PC-9 (cell line): ENCODE measurements around the gene CKB. TPM values are rescaled to one million over a fixed set of nuclear protein-coding genes. Genes with fewer than 3 reads are reported as not detected.

Experiments
- BruUV-seq: library from RNA; stranded (reverse); fragments of 400-500 nt; replicated peaks from 2 replicates; lab custom pipeline; 2021; lab: Mats Ljungman, UMichigan
- CTCF ChIA-PET: fragments of 300-600 bp; sonication (Branson Sonifier 250); formaldehyde crosslinking; loops from one replicate; lab custom pipeline; 2022; ENCODE audit warnings: antibody characterized with exemption; lab: Charles Lee
- POLR2A ChIA-PET: fragments of 300-600 bp; sonication (Branson Sonifier 250); formaldehyde crosslinking; loops from one replicate; lab custom pipeline; 2022; ENCODE audit warnings: antibody characterized with exemption; ENCODE audit not compliant: unreplicated experiment; lab: Charles Lee
- DNase-seq, 2 experiments: peaks; one replicate each; pipeline versions ENCODE4 v3.0.0 to v3.0.0-alpha.2; 2015 to 2022; ENCODE audit warnings: mixed read lengths in 1 of 2
- H2AFZ ChIP-seq: fragments of 200-600 bp; sonication (generic); 2 replicates; pipeline ENCODE4 v1.8.1; 2017; ENCODE audit warnings: antibody characterized with exemption
- H3F3A ChIP-seq: fragments of 200-600 bp; sonication (generic); 2 replicates; pipeline ENCODE4 v1.8.1; 2017; ENCODE audit warnings: antibody characterized with exemption, mild to moderate bottlenecking, low read depth; ENCODE audit not compliant: insufficient read depth
- H3K27ac ChIP-seq: fragments of 200-600 bp; sonication (generic); 2 replicates; pipeline ENCODE4 v1.6.1; 2016; ENCODE audit warnings: mixed run types
- H3K27me3 ChIP-seq: fragments of 200-600 bp; sonication (generic); 2 replicates; pipeline ENCODE4 v1.6.1; 2016; ENCODE audit warnings: low read depth, mixed run types; ENCODE audit not compliant: insufficient read depth
- H3K36me3 ChIP-seq: fragments of 200-600 bp; sonication (generic); 2 replicates; pipeline ENCODE4 v1.6.1; 2016; ENCODE audit warnings: low read depth, mixed run types
- H3K4me1 ChIP-seq: fragments of 200-600 bp; sonication (generic); replicated peaks from 2 replicates; pipeline ENCODE4 v1.6.1; 2016; ENCODE audit warnings: mixed run types; ENCODE audit not compliant: insufficient read depth
- H3K4me2 ChIP-seq: fragments of 200-600 bp; sonication (generic); 2 replicates; pipeline ENCODE4 v1.6.1; 2017; ENCODE audit warnings: mixed run types
- H3K4me3 ChIP-seq: fragments of 200-600 bp; sonication (generic); 2 replicates; pipeline ENCODE4 v1.6.1; 2016; ENCODE audit warnings: mixed run types
- H3K79me2 ChIP-seq: fragments of 200-600 bp; sonication (generic); 2 replicates; pipeline ENCODE4 v1.6.1; 2017; ENCODE audit warnings: low read depth, mixed run types
- H3K9me2 ChIP-seq: fragments of 200-600 bp; sonication (generic); 2 replicates; pipeline ENCODE4 v1.8.1; 2017; ENCODE audit warnings: mild to moderate bottlenecking; ENCODE audit not compliant: insufficient read depth
- H3K9me3 ChIP-seq: fragments of 200-600 bp; sonication (generic); 2 replicates; pipeline ENCODE4 v1.8.1; 2016; ENCODE audit warnings: low read depth; ENCODE audit not compliant: insufficient read depth
- H4K20me1 ChIP-seq: fragments of 200-600 bp; sonication (generic); 2 replicates; pipeline ENCODE4 v1.8.1; 2017; ENCODE audit not compliant: insufficient read depth
- EZH2 ChIP-seq: fragments of 200-600 bp; sonication (generic); IDR thresholded peaks from 2 replicates; pipeline ENCODE4 v1.8.0; 2017; ENCODE audit warnings: antibody characterized with exemption, low read depth
- intact Hi-C: fragments of 100-400 bp; cut with micrococcal nuclease; formaldehyde crosslinking; loops from one replicate; pipeline ENCODE4 v1.10.0; 2022; ENCODE audit not compliant: unreplicated experiment
- total RNA-seq: library from RNA; stranded (reverse); gene quantifications from 2 replicates; pipeline ENCODE4 v1.2.3, GENCODE V29; 2021
- TF ChIP-seq, protein P1 (sequence below): fragments of 200-600 bp; sonication (generic); conservative IDR thresholded peaks from 2 replicates; pipeline ENCODE4 v1.6.1; 2017; ENCODE audit warnings: mixed run types, antibody characterized with exemption, mild to moderate bottlenecking, moderate library complexity

CKB gene
- total RNA-seq, 1 experiment from 2014 or later: 64.4 TPM

- peaks cover 42% of the 10 kb centered on the region for H3K36me3 ChIP-seq
- H3K4me2 ChIP-seq: no peak overlapping the region
- no peaks in the 10 kb centered on the region for H3K27me3 ChIP-seq
- no peak overlapping the region for H3K4me3 ChIP-seq
- no peak for DNase-seq
- CTCF ChIA-PET: interaction anchor here (0.9 kb wide), 1 partner anchor 99 kb away, joined by 3 read pairs; no protein-coding TSS in a partner anchor
- H3K27ac ChIP-seq: no peak overlapping the region
- peaks cover 38% of the 10 kb centered on the region for H3F3A ChIP-seq
- POLR2A ChIA-PET: no interaction called here
- no peak overlapping the region for H2AFZ ChIP-seq
- intact Hi-C loops: no loop called here
- no TSS peak for BruUV-seq
- no peaks in the 10 kb centered on the region for H3K4me1 ChIP-seq
- no peaks in the 10 kb centered on the region for H3K9me2 ChIP-seq
- no peaks in the 10 kb centered on the region for H3K79me2 ChIP-seq
- H4K20me1 ChIP-seq: peaks cover 19% of the 10 kb centered on the region
- no peaks in the 10 kb centered on the region for H3K9me3 ChIP-seq
- TF ChIP-seq, protein P1, sequence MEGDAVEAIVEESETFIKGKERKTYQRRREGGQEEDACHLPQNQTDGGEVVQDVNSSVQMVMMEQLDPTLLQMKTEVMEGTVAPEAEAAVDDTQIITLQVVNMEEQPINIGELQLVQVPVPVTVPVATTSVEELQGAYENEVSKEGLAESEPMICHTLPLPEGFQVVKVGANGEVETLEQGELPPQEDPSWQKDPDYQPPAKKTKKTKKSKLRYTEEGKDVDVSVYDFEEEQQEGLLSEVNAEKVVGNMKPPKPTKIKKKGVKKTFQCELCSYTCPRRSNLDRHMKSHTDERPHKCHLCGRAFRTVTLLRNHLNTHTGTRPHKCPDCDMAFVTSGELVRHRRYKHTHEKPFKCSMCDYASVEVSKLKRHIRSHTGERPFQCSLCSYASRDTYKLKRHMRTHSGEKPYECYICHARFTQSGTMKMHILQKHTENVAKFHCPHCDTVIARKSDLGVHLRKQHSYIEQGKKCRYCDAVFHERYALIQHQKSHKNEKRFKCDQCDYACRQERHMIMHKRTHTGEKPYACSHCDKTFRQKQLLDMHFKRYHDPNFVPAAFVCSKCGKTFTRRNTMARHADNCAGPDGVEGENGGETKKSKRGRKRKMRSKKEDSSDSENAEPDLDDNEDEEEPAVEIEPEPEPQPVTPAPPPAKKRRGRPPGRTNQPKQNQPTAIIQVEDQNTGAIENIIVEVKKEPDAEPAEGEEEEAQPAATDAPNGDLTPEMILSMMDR: no peak
- TF ChIP-seq EZH2: no peak
These were observed 33.0 kb downstream of the CKB start for GRCh38 chr14:103489621-103490020.

- Histone ChIP-seq H3K36me3 (peaks cover 48% of the 10 kb centered on the region), H3K79me2 (no peaks in the 10 kb centered on the region), H2AFZ (no peak overlapping the region), H3F3A (peaks cover 37% of the 10 kb centered on the region), H3K4me3 (no peak overlapping the region), H3K27ac (no peak overlapping the region), H3K4me1 (no peaks in the 10 kb centered on the region), H3K9me2 (no peaks in the 10 kb centered on the region), H3K27me3 (no peaks in the 10 kb centered on the region), H3K9me3 (no peaks in the 10 kb centered on the region), H3K4me2 (no peak overlapping the region), H4K20me1 (peaks cover 19% of the 10 kb centered on the region)
- no TSS peak for BruUV-seq
- TF ChIP-seq EZH2: no peak
- TF ChIP-seq, protein P1: no peak
- intact Hi-C loops: no loop called here
- CTCF ChIA-PET: interaction anchor here (0.6 to 0.9 kb wide), 2 partner anchors 99 to 718 kb away, joined by 3 read pairs; no protein-coding TSS in a partner anchor
- DNase-seq: no peak
- POLR2A ChIA-PET: interaction anchor here (0.6 kb wide), 1 partner anchor 8 kb away, joined by 3 read pairs; no protein-coding TSS in a partner anchor
These were observed 33.7 kb downstream of the CKB start for GRCh38 chr14:103488960-103489359.

DNA sequence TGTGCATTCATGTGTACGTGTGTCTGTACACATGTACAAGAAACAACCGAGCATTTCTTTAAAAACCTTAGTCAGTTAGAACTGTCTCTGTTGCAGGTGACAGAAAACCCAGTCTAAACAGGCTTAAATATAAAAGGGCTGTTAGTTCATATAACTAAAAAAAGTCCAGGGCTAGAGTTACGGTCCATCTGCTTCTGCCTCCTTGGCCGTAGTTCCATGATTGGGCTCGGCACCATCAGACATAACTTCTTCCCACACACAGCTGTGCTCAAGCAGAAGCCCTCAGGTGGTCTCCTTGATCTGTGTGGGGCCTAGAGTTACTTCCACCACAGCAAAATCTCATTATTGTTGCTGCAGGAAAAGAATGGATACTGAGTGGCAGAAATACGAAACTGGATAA, 34.6 kb downstream of the CKB start:
- peaks cover 38% of the 10 kb centered on the region for H3F3A ChIP-seq
- no peak overlapping the region for H3K27ac ChIP-seq
- H3K9me3 ChIP-seq: no peaks in the 10 kb centered on the region
- H3K36me3 ChIP-seq: peaks cover 55% of the 10 kb centered on the region
- H3K27me3 ChIP-seq: no peaks in the 10 kb centered on the region
- peaks cover 23% of the 10 kb centered on the region for H4K20me1 ChIP-seq
- H3K4me3 ChIP-seq: no peak overlapping the region
- no peaks in the 10 kb centered on the region for H3K79me2 ChIP-seq
- H3K4me1 ChIP-seq: no peaks in the 10 kb centered on the region
- no peak overlapping the region for H3K4me2 ChIP-seq
- no peak for TF ChIP-seq EZH2
- TF ChIP-seq, protein P1: no peak
- BruUV-seq: no TSS peak
- ChIA-PET CTCF (no interaction called here), POLR2A (no interaction called here)
- no peak overlapping the region for H2AFZ ChIP-seq
- intact Hi-C loops: no loop called here
- no peaks in the 10 kb centered on the region for H3K9me2 ChIP-seq
- no peak for DNase-seq
